ENCODE data around the gene HSPG2. TPM values are rescaled to one million over a fixed set of nuclear protein-coding genes. Genes with fewer than 3 reads are reported as not detected.

The HSPG2 gene
- total and polyA plus RNA-seq, 10 of the 15 experiments (the other 5 are each of a cell fraction or from before 2014, with no cell fraction given) = 0.30 to 3.4 (median 0.73) TPM; not detected in 2

GRCh38 chr1:21783679-21784603, 153.2 kb downstream of the HSPG2 start:
- in situ Hi-C loops (cut with MboI) (loop anchor here (25.0 kb wide), 1 partner anchor 1803 kb away; no protein-coding TSS in a partner anchor), intact Hi-C loops (cut with micrococcal nuclease; ENCODE audit: unreplicated experiment) (loop anchor here (5.0 to 10.0 kb wide), 2 partner anchors 82 to 181 kb away; no protein-coding TSS in a partner anchor)
- FAIRE-seq (no peak), ATAC-seq (peak; percentile 74), DNase-seq (ENCODE audit: low read depth, low spot score) (peak; percentile 84)
- no peaks in the 10 kb centered on the region for H3K27me3 ChIP-seq (replicated peaks in 1 of 2; ENCODE audit: control insufficient read depth in 2 of 2, insufficient read depth in 2 of 2, low read length in 1 of 2)
- RAD21 ChIA-PET (ENCODE audit: unreplicated experiment) = interaction anchor here (1.6 to 4.0 kb wide), 4 partner anchors 21 to 241 kb away, joined by 3 to 100 read pairs (median 16); no protein-coding TSS in a partner anchor
- peak overlapping the region; percentile 77 for H2AFZ ChIP-seq (ENCODE audit: control insufficient read depth, low read depth, low read length)
- H3K4me2 ChIP-seq (ENCODE audit: control insufficient read depth, insufficient read depth) = peak overlapping the region; percentile 90
- peaks cover 42% of the 10 kb centered on the region for H3K79me2 ChIP-seq (ENCODE audit: control insufficient read depth, insufficient read depth, low read length)
- H3K9ac ChIP-seq (ENCODE audit: control insufficient read depth, insufficient read depth, low read length) = peak overlapping the region; percentile 100
- CTCF ChIA-PET = interaction anchor here (1.4 to 3.4 kb wide), 4 partner anchors 17 to 240 kb away, joined by 3 to 50 read pairs (median 5); no protein-coding TSS in a partner anchor
- peak overlapping the region; percentile 63 for H3K4me3 ChIP-seq
- H4K20me1 ChIP-seq (ENCODE audit: control insufficient read depth, insufficient read depth) = no peaks in the 10 kb centered on the region
- no peaks in the 10 kb centered on the region for H3K36me3 ChIP-seq (ENCODE audit: control insufficient read depth in 2 of 2, insufficient read depth in 2 of 2, low read length in 1 of 2)
- SMC1A ChIA-PET (ENCODE audit: uncharacterized antibody, unreplicated experiment) = interaction anchor here (1.4 to 5.3 kb wide), 5 partner anchors 21 to 241 kb away, joined by 3 to 121 read pairs (median 13); no protein-coding TSS in a partner anchor
- H3K9me3 ChIP-seq (replicated peaks; ENCODE audit: control insufficient read depth, insufficient read depth, low read length) = no peaks in the 10 kb centered on the region; the same call in 2 of the 3 replicates
- no TSS peak for BruUV-seq (replicated peaks)
- 59% methylated on average over 32 of the region's 32 CpGs for WGBS (ENCODE audit: insufficient coverage, insufficient replicate concordance, low lambda C conversion rate, missing lambda C conversion rate)
- POLR2A ChIA-PET = interaction anchor here (0.9 to 4.2 kb wide), 3 partner anchors 21 to 241 kb away, joined by 3 to 107 read pairs (median 19); no protein-coding TSS in a partner anchor
- 0 out of 2 replicates have a peak, but pooled peaks cover 4% of the 10 kb centered on the region for H3K4me1 ChIP-seq (ENCODE audit: control insufficient read depth, insufficient read depth, low read length)
- H3K27ac ChIP-seq (ENCODE audit: control insufficient read depth, insufficient read depth) = peak overlapping the region; percentile 100
- 0 out of 2 replicates have a peak, but pooled peaks have one; percentile 23 for TF ChIP-seq ZNF24 (IDR thresholded peaks at IDR 0.05)
- TF ChIP-seq RUNX3 (IDR thresholded peaks at IDR 0.05; ENCODE audit: low read length) = no peak; the same call in 1 of the 2 replicates
- peak; percentile 5 for TF ChIP-seq MEF2B (IDR thresholded peaks at IDR 0.05; ENCODE audit: partially characterized antibody, poor library complexity, severe bottlenecking)
- no peak for TF ChIP-seq FOXK2 (IDR thresholded peaks at IDR 0.05)
- TF ChIP-seq IRF3 (IDR thresholded peaks at IDR 0.05) = no peak
- no peak for TF ChIP-seq HSF1 (IDR thresholded peaks at IDR 0.05; ENCODE audit: low read depth, low read length)
- TF ChIP-seq RELA (IDR thresholded peaks at IDR 0.05; ENCODE audit: borderline replicate concordance, partially characterized antibody) = no peak
- TF ChIP-seq, protein P1, sequence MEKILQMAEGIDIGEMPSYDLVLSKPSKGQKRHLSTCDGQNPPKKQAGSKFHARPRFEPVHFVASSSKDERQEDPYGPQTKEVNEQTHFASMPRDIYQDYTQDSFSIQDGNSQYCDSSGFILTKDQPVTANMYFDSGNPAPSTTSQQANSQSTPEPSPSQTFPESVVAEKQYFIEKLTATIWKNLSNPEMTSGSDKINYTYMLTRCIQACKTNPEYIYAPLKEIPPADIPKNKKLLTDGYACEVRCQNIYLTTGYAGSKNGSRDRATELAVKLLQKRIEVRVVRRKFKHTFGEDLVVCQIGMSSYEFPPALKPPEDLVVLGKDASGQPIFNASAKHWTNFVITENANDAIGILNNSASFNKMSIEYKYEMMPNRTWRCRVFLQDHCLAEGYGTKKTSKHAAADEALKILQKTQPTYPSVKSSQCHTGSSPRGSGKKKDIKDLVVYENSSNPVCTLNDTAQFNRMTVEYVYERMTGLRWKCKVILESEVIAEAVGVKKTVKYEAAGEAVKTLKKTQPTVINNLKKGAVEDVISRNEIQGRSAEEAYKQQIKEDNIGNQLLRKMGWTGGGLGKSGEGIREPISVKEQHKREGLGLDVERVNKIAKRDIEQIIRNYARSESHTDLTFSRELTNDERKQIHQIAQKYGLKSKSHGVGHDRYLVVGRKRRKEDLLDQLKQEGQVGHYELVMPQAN (conservative IDR thresholded peaks at IDR 0.05) = no peak
- TF ChIP-seq KLF5 (IDR thresholded peaks at IDR 0.05; ENCODE audit: partially characterized antibody) = no peak
- 0 out of 2 replicates have a peak, but pooled peaks have one; percentile 50 for TF ChIP-seq WRNIP1 (IDR thresholded peaks at IDR 0.05; ENCODE audit: borderline replicate concordance, low read depth, low read length)
- no peak for TF ChIP-seq ZZZ3 (IDR thresholded peaks at IDR 0.05; ENCODE audit: control insufficient read depth, insufficient read length, low read depth)
- TF ChIP-seq NFIC (IDR thresholded peaks at IDR 0.05; ENCODE audit: low read depth, low read length) = no peak
- no peak for TF ChIP-seq KDM1A (IDR thresholded peaks at IDR 0.05; ENCODE audit: borderline replicate concordance)
- TF ChIP-seq EP300 (IDR thresholded peaks at IDR 0.05; ENCODE audit: borderline replicate concordance in 1 of 2, control insufficient read depth in 1 of 2, low read depth in 2 of 2, low read length in 2 of 2) = no peak
- TF ChIP-seq LARP7 (IDR thresholded peaks at IDR 0.05) = no peak; the same call in 1 of the 2 replicates
- no peak for TF ChIP-seq ATF7 (IDR thresholded peaks at IDR 0.05; ENCODE audit: low read depth)
- TF ChIP-seq SRF (IDR thresholded peaks at IDR 0.05; ENCODE audit: low read depth in 2 of 2, low read length in 2 of 2) = 0 out of 4 replicates have a peak, but pooled peaks of 1 of the 2 experiments have one; percentile 30
- peak; percentile 91; the same call in 1 of the 2 replicates for TF ChIP-seq SREBF1 (IDR thresholded peaks at IDR 0.05; ENCODE audit: low read length)

All from GM12878 (cell line).